ENCODE data around the gene CYP4F22.
"Not testable (repeated sequence)": the region's sequence is repeated elsewhere in the genome, so short reads cannot be mapped to it uniquely, and the experiment has no call there.

CYP4F22 gene

DNA sequence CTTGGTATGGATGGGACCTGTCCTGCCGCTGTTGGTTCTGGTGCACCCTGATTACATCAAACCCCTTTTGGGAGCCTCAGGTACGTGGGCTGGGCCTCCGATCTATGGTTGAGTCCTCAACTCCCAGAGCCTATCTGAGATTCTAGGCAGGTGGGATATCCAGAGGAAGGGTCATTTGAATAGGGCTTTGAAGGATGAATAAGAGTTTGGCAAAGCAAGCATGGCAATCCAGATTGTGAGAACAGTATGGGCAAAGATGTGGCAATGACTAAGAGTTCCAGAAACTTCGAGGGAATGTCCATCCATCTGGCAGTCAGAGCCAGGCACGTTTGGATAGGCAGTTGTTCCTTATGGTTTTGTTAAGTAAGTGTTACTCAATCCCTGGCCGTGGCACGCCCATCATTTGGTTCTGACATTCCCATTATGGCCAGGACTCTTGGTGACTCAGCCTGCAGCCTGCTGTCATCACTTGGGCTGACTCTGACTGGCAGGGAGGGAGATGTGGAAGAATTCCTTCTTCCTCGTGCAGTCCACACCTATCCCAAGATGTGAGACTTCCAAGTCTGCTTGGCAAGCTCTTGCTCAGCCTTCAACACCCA is 21.5 kb downstream of the CYP4F22 start:
- H3K4me3 ChIP-seq (replicated peaks; ENCODE audit: low read depth, low read length): no peak overlapping the region
- TF ChIP-seq, protein P1, sequence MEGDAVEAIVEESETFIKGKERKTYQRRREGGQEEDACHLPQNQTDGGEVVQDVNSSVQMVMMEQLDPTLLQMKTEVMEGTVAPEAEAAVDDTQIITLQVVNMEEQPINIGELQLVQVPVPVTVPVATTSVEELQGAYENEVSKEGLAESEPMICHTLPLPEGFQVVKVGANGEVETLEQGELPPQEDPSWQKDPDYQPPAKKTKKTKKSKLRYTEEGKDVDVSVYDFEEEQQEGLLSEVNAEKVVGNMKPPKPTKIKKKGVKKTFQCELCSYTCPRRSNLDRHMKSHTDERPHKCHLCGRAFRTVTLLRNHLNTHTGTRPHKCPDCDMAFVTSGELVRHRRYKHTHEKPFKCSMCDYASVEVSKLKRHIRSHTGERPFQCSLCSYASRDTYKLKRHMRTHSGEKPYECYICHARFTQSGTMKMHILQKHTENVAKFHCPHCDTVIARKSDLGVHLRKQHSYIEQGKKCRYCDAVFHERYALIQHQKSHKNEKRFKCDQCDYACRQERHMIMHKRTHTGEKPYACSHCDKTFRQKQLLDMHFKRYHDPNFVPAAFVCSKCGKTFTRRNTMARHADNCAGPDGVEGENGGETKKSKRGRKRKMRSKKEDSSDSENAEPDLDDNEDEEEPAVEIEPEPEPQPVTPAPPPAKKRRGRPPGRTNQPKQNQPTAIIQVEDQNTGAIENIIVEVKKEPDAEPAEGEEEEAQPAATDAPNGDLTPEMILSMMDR (IDR thresholded peaks at IDR 0.05; ENCODE audit: low read depth, low read length, missing control alignments): no peak
- no peak for DNase-seq (ENCODE audit: extremely low read depth, low read depth)

GRCh38 chr19:15532779-15533521 is 24.6 kb downstream of the CYP4F22 start:
- TF ChIP-seq, protein P1 (IDR thresholded peaks at IDR 0.05; ENCODE audit: low read depth, low read length, missing control alignments): no peak
- no peak for DNase-seq (ENCODE audit: extremely low read depth, low read depth)
- H3K4me3 ChIP-seq (replicated peaks; ENCODE audit: low read depth, low read length): no peak overlapping the region

GRCh38 chr19:15533522-15533830 is 25.2 kb downstream of the CYP4F22 start:
- DNase-seq (ENCODE audit: extremely low read depth, low read depth); H3K4me3 ChIP-seq (replicated peaks; ENCODE audit: low read depth, low read length): not testable (repeated sequence)

GRCh38 chr19:15534957-15535864 is 26.9 kb downstream of the CYP4F22 start:
- H3K4me3 ChIP-seq (replicated peaks; ENCODE audit: low read depth, low read length): no peak overlapping the region
- TF ChIP-seq, protein P1 (IDR thresholded peaks at IDR 0.05; ENCODE audit: low read depth, low read length, missing control alignments): no peak
- no peak for DNase-seq (ENCODE audit: extremely low read depth, low read depth)

DNA sequence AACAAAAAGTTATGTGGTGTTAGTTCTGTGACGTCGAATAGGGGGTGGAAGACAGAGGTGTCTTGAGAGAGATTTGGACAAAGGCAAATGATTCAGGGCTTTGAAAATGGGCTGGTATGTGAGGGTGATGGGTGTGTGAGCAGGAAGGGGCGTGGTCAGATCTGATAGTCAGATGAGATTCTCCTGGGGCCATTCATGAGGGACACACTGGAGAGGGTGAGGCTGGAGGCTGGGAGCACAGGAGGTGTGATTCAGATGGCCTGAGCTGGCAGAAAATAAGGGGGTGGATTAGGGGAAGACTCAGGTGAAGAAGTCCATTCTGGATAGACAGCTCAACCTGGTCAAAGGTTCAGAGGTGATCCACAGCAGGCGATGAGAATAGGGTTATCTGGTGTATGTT is 28.0 kb downstream of the CYP4F22 start:
- no peak for DNase-seq (ENCODE audit: extremely low read depth, low read depth)
- TF ChIP-seq, protein P1 (IDR thresholded peaks at IDR 0.05; ENCODE audit: low read depth, low read length, missing control alignments): no peak
- H3K4me3 ChIP-seq (replicated peaks; ENCODE audit: low read depth, low read length): no peak overlapping the region

GRCh38 chr19:15538774-15539173 is 30.4 kb downstream of the CYP4F22 start:
- DNase-seq (ENCODE audit: extremely low read depth, low read depth): no peak
- TF ChIP-seq, protein P1 (IDR thresholded peaks at IDR 0.05; ENCODE audit: low read depth, low read length, missing control alignments): no peak
- H3K4me3 ChIP-seq (replicated peaks; ENCODE audit: low read depth, low read length): no peak overlapping the region

DNA sequence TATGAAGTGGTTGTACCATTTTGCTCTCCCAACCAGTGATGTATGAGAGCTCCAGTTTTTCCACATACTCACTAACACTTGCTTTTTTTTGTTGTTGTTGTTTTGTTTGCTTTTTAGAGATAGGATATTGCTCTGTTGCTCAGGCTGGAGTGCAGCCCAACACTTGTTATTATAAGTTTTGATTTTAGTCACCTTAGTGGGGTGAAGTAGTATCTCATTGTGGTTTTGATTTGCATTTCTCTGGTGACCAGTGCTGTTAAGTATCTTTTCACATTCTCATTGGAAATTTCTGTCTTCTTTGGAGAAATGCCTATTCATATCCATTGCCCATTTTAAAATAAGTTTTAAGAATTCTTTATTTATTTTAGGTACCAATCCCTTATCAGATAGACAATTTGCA is 31.3 kb downstream of the CYP4F22 start:
- no peak overlapping the region for H3K4me3 ChIP-seq (replicated peaks; ENCODE audit: low read depth, low read length)
- DNase-seq (ENCODE audit: extremely low read depth, low read depth): no peak
- TF ChIP-seq, protein P1 (IDR thresholded peaks at IDR 0.05; ENCODE audit: low read depth, low read length, missing control alignments): no peak

Measured in HFF-Myc (cell line).